GM20000 (cell line): ENCODE data around the gene GLCCI1.
A peak's percentile ranks its signal among the peaks of the same experiment; 100 is the strongest.

ENCODE experiments used
- DNase-seq: peaks from one replicate; pipeline ENCODE4 v3.0.0; 2012; ENCODE audit warnings: low spot score
- CTCF ChIP-seq: IDR thresholded peaks from 2 replicates; pipeline ENCODE4 v1.5.1; 2012; ENCODE audit warnings: mild to moderate bottlenecking, control low read depth; ENCODE audit errors: extremely low read depth, missing control alignments

Gene GLCCI1

DNA sequence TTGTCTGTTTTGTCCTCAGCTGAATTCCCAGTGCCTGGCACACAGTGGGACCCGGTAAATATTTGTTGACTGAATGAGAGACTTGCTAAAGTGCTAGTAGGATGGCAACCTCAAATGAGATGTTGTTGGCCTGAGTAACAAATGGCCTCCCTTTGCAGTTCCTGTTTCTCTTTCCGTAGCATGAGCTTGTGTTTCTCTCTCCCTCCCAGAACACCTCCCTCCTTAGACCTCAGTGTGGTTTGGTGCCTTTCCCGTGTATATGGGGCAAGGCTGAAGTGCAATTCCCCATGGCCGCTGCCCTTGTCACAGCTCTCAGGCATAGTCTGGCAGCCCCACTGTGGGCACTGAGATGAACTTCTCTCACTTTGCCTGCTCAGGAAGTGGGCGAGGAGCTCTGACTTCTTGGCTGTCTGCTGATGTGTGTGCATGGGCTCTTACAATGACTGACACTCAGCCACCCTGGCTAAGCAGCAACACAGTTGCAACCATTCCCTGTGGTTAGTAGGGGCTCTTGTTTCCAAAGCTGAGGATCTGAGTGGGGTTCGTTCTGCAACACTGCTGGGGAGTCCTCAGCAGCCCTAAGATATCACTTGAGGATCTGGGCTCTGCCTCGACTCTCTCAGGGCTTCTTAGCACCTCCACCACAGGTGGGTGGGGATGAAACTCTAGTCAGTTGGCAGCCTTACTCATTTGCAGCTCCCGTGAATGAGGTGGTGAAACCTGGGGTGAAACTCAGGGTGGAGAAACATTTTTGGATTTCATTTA lies 157.3 kb downstream of the GLCCI1 start:
- no peak for TF ChIP-seq CTCF
- DNase-seq, result peak; percentile 51

- no peak for TF ChIP-seq CTCF
- DNase-seq, result no peak
Observed at GRCh38 chr7:8126601-8127167, 158.1 kb downstream of the GLCCI1 start.

DNA sequence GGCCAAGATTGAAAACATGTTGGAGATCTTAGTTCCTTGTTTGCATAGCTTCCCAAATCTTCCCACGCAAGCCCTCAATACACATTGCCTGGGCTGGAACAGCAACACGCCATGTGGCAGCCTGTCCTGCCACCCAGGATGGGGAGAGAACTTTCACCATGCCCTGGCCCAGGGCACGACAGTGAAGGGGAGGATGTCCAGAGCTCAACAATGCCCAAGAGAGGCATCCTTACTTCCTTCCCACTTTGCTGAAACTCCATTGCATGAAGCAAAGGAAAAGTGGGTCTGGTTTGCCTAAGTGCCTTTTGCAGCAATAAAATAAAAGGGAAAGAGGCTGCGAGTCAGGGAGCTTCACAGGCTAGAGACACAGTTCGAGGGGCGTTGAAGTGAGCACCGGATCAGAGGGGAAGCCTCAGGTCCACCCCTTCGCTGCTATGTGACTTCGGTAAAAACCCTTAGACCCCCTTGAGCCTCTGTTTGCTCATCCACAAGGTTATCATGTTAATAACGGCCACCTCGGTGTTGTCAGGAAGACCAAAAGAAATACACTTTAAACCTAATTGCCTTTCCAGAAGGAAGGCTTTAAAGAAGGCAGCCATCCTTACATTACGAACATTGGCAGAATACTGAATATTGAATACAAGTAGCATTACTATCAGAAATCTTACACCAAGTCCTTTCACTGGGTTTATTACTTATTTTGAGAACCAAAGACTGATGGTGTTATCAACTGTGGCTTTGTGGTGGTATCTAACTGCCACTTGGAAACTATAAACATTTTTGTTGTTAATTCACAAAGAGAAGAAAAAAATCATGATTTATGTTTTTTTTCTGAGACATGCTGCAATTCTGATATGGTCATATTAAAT lies 160.1 kb downstream of the GLCCI1 start:
- TF ChIP-seq CTCF, result no peak
- DNase-seq, result no peak

DNA sequence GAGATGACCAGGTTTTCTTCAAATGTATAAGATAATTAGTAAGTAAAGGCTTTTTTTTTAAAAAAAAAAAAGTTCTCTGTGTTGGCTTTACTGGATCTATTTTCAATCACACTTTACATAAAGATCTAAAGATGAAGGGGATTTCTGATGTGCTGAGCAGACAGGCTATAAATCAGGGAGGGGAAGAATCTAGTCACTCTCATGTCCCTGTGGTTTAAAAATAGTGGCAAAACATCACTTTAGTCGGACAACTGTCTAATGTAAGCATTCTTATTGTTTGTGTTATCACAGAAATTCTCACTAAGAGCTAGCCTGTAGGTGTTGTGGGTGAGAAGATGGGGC lies 160.7 kb downstream of the GLCCI1 start:
- peak; percentile 38 for DNase-seq
- TF ChIP-seq CTCF, result no peak

GRCh38 chr7:8130663-8131062 lies 162.1 kb downstream of the GLCCI1 start:
- no peak for TF ChIP-seq CTCF
- no peak for DNase-seq

GRCh38 chr7:8131694-8132605 lies 163.4 kb downstream of the GLCCI1 start:
- peak; percentile 52 for DNase-seq

More at GRCh38 chr7:8131694-8132605, 163.4 kb downstream of the GLCCI1 start:
- TF ChIP-seq CTCF, result no peak
